Fibroblast of the aortic adventitia (primary cell): Measurements from ENCODE around the gene SPATA13. TPM values are rescaled to one million over a fixed set of nuclear protein-coding genes. Genes with fewer than 3 reads are reported as not detected.

Experiments used
- DNase-seq: peaks from one replicate; pipeline ENCODE4 v3.0.0-alpha.2; 2010; ENCODE audit warnings: low read depth
- H3K4me3 ChIP-seq: 2 replicates; pipeline ENCODE4 v1.5.1; 2011; ENCODE audit warnings: low read depth, mild to moderate bottlenecking, control low read depth, low read length, moderate library complexity
- total RNA-seq: library from RNA; depleted of rRNA; stranded (reverse); fragments of >200 nt; gene quantifications from 2 replicates; pipeline ENCODE4 v1.2.3, GENCODE V29; 2012; ENCODE audit warnings: low replicate concordance
- TF ChIP-seq, protein P1 (sequence below): IDR thresholded peaks from 2 replicates; pipeline ENCODE4 v1.5.1; 2011; ENCODE audit warnings: mild to moderate bottlenecking, low read length, control low read depth, inconsistent platforms; ENCODE audit not compliant: insufficient read depth

SPATA13 gene
- total RNA-seq, 1 donor: 12.2 TPM

DNA sequence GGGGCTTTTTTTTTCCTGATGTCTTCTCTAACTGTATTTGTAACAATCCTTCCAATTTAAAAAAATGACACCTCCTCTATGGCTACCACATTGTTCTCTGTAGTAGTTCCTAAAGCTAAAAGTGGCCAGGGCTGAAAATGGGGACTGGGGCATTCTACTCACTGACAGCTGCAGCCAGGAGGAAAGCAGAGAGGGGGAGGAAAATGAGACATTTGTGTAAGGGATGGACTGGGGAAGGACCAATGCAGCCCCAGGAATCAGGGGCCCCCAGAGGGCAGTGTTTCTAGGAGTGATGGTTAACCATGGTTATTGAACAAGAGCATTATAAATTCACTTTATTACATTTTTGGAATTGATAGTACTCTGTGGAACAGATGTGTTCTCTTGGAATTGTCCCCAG lies 114.5 kb downstream of the SPATA13 start:
- TF ChIP-seq, protein P1, sequence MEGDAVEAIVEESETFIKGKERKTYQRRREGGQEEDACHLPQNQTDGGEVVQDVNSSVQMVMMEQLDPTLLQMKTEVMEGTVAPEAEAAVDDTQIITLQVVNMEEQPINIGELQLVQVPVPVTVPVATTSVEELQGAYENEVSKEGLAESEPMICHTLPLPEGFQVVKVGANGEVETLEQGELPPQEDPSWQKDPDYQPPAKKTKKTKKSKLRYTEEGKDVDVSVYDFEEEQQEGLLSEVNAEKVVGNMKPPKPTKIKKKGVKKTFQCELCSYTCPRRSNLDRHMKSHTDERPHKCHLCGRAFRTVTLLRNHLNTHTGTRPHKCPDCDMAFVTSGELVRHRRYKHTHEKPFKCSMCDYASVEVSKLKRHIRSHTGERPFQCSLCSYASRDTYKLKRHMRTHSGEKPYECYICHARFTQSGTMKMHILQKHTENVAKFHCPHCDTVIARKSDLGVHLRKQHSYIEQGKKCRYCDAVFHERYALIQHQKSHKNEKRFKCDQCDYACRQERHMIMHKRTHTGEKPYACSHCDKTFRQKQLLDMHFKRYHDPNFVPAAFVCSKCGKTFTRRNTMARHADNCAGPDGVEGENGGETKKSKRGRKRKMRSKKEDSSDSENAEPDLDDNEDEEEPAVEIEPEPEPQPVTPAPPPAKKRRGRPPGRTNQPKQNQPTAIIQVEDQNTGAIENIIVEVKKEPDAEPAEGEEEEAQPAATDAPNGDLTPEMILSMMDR: no peak
- no peak for DNase-seq
- no peak overlapping the region for H3K4me3 ChIP-seq

DNA sequence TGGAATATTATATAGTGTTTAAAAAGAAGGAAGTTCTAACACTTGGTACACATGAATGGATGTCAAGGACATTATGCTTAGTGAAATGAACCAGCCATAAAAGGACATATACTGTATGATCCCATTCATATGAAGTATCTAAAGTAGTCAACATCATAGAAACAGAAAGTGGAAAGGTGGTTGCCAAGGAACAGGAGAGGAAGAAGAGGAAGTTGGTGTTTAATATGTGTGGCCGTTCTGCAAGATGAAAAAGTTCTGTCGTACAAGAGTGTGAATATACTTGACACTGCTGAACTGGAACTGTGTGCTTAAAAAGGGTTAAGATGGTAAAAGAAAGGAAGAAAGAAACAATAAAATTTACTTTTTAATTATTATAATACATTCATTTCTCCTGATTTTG lies 115.8 kb downstream of the SPATA13 start:
- H3K4me3 ChIP-seq: no peak overlapping the region
- DNase-seq: no peak
- TF ChIP-seq, protein P1: no peak

DNA sequence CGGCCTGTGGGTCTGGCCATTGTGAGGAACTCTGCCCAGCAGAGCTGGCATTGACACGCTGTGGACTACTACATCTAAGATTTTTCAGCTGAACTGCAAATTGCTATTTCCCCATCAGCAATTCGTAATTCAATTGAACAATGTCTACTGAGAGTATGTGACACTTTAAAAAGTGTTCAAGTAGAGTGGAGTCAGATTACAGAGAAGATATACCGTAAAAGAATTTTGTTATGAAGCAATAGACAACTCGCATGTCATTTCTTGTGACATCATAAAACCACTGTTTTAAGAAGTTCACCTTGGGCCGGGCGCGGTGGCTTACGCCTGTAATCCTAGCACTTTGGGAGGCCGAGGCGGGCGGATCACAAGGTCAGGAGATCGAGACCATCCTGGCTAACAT lies 116.3 kb downstream of the SPATA13 start:
- TF ChIP-seq, protein P1: no peak
- DNase-seq: no peak
- H3K4me3 ChIP-seq: no peak overlapping the region

DNA sequence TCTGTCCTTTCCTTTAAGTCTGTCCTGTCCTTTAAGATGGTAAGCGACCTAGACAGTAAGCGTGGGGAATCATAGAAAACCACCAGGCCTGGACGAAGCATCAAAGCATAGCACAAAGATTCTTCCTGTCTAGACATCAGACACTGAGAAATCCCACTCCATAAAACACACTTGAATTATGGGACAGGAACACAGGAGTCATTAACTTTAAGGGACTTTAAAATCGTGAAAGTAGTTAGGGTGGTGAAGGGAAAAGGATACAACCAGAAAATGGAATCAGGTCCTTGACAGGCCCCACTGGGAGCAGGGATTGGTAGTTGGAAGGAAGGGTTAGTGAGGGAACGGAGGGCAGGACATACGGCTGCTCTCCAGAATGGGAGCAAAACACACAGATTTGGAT lies 117.2 kb downstream of the SPATA13 start:
- no peak overlapping the region for H3K4me3 ChIP-seq
- no peak for DNase-seq
- TF ChIP-seq, protein P1: no peak

DNA sequence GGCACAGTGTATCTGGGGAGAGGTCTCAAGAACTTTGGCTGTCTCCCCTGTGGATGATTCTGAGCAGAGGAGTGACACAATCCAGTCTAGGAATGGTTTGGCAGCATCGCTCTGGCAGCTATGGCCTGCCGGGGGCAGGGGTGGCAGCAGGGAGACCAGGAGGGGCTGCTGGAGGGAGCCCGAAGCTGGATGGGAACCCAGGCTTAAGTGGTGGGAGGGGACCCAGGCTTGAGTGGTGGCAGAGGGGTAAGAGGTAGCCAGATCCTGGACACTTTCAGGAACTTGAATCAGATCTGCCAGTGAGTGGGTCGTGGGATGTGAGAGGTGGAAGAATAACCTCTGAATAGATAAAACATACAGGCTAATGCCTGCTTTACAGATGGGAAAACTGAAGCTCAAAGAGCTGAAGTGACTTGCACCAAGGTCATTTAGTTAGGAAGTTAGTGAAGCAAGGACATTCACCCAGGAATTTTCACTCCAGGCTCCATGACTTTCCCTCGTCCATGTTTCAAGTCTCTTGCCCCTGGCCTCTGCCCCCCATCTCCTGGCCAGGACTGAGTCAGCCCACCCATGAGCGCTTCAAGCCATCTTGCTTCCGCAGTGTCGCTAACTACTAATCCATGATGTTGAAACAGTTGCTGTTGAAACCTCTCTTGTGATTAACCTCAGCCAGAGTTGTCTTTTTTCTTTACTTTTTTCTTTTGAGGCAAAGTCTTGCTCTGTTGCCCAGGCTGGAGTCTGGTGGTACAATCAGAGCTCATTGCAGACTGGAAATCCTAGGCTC lies 119.0 kb downstream of the SPATA13 start:
- TF ChIP-seq, protein P1: no peak
- DNase-seq: no peak
- H3K4me3 ChIP-seq: no peak overlapping the region

DNA sequence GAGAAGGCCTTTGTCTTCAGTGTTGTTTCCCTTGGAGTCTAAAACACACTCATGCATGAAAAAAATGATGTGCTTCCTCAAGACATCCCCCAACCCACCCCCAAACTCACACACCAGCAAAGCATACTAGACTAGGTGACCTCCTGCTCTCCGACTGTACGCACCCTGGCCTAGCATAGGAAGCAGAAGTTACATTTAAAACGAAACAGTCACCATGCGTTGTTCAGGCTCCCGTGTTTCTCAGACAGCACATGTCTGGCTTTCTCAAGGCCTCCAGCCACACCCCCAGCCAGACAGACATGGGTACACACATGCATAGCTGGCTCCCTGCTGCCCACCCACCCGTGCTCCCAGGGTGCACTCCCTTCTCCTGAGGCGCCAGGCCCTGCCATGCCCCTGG lies 120.2 kb downstream of the SPATA13 start:
- TF ChIP-seq, protein P1: no peak
- H3K4me3 ChIP-seq: no peak overlapping the region
- DNase-seq: no peak
